Progenitor cell of endocrine pancreas (in vitro differentiated cells): ENCODE results near the gene WWC2. TPM values are rescaled to one million over a fixed set of nuclear protein-coding genes. Genes with fewer than 3 reads are reported as not detected.
A peak's percentile ranks its signal among the peaks of the same experiment; 100 is the strongest.

ENCODE experiments used
- DNase-seq: peaks from one replicate; pipeline ENCODE4 v3.0.0; 2021; ENCODE audit warnings: low spot score; ENCODE audit not compliant: unreplicated experiment
- H3K27ac Mint-ChIP-seq: 2 replicates; pipeline ENCODE4 v1.8.0; 2021; ENCODE audit warnings: mild to moderate bottlenecking, moderate library complexity, mixed read lengths
- H3K27me3 Mint-ChIP-seq: 2 replicates; pipeline ENCODE4 v1.8.0; 2021; ENCODE audit warnings: mixed read lengths
- H3K36me3 Mint-ChIP-seq: 2 replicates; pipeline ENCODE4 v1.8.0; 2022; ENCODE audit warnings: mixed read lengths; ENCODE audit not compliant: insufficient read depth
- H3K4me1 Mint-ChIP-seq: 2 replicates; pipeline ENCODE4 v1.8.0; 2021; ENCODE audit warnings: low read depth, mixed read lengths
- H3K4me3 Mint-ChIP-seq: 2 replicates; pipeline ENCODE4 v1.8.0; 2021; ENCODE audit warnings: low read depth, mild to moderate bottlenecking, moderate library complexity, mixed read lengths
- H3K9me3 Mint-ChIP-seq: 2 replicates; pipeline ENCODE4 v1.8.0; 2021; ENCODE audit warnings: low read depth, mixed read lengths
- total RNA-seq: library from RNA; stranded (reverse); gene quantifications from 2 replicates; pipeline ENCODE4 v1.2.1, GENCODE V29; 2021
- TF ChIP-seq, protein P1 (sequence below): fragments of 200-600 bp; sonication (generic); IDR thresholded peaks from one replicate; pipeline ENCODE4 v1.5.0; 2021; ENCODE audit warnings: antibody characterized with exemption, mild to moderate bottlenecking; ENCODE audit not compliant: unreplicated experiment

Gene WWC2
- total RNA-seq, 1 donor from 2014 or later, result 57.0 TPM

DNA sequence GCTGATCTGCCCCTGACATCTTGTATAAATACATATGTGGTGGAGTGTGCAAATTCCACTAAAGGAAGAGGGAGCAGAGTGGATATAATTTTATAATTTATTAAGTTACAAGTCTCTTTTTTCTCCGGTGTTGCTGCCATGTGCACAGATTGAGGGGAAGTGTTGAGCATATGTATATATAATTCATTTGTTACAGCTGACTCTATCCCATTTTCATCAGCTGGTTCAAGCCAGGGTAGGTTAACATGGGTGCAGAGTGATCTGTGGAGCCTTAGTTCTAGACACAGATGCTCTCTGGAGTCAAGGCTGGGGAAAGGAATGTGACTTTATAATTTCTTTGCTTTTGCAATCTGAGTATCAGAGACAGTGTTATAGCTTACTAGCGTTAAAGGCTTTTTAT, 103.5 kb downstream of the WWC2 start:
- no peaks in the 10 kb centered on the region for H3K4me1 Mint-ChIP-seq
- no peak overlapping the region for H3K4me3 Mint-ChIP-seq
- no peaks in the 10 kb centered on the region for H3K9me3 Mint-ChIP-seq
- no peak overlapping the region for H3K27ac Mint-ChIP-seq
- H3K27me3 Mint-ChIP-seq, result no peaks in the 10 kb centered on the region
- no peak for DNase-seq
- H3K36me3 Mint-ChIP-seq, result peaks cover 2% of the 10 kb centered on the region
- TF ChIP-seq, protein P1, sequence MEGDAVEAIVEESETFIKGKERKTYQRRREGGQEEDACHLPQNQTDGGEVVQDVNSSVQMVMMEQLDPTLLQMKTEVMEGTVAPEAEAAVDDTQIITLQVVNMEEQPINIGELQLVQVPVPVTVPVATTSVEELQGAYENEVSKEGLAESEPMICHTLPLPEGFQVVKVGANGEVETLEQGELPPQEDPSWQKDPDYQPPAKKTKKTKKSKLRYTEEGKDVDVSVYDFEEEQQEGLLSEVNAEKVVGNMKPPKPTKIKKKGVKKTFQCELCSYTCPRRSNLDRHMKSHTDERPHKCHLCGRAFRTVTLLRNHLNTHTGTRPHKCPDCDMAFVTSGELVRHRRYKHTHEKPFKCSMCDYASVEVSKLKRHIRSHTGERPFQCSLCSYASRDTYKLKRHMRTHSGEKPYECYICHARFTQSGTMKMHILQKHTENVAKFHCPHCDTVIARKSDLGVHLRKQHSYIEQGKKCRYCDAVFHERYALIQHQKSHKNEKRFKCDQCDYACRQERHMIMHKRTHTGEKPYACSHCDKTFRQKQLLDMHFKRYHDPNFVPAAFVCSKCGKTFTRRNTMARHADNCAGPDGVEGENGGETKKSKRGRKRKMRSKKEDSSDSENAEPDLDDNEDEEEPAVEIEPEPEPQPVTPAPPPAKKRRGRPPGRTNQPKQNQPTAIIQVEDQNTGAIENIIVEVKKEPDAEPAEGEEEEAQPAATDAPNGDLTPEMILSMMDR, result no peak

DNA sequence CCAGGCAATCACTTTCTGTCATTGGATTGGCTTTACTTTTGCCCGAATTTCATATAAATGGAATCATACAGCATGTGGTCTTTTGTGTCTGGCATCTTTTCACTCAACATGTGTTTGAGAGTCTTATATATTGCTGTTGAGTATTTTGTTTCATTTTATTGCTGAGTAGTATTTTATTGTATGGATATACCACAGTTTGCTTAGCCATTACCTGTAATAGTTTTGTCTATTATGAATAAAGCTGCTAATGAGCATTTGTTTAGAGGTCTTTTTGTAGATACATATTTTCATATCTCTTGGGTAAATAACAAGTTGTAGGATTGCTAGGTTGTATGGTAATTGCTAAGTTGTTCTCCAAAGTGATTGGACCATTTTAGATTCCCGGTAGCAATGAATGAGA, 105.7 kb downstream of the WWC2 start:
- H3K9me3 Mint-ChIP-seq, result no peaks in the 10 kb centered on the region
- H3K27me3 Mint-ChIP-seq, result no peaks in the 10 kb centered on the region
- DNase-seq, result no peak
- TF ChIP-seq, protein P1, result no peak
- H3K4me3 Mint-ChIP-seq, result no peak overlapping the region
- H3K36me3 Mint-ChIP-seq, result peaks cover 7% of the 10 kb centered on the region
- H3K4me1 Mint-ChIP-seq, result peaks cover 2% of the 10 kb centered on the region
- no peak overlapping the region for H3K27ac Mint-ChIP-seq

- no peaks in the 10 kb centered on the region for H3K27me3 Mint-ChIP-seq
- no peak for DNase-seq
- TF ChIP-seq, protein P1, result no peak
- H3K9me3 Mint-ChIP-seq, result no peaks in the 10 kb centered on the region
- H3K27ac Mint-ChIP-seq, result no peak overlapping the region
- peaks cover 2% of the 10 kb centered on the region for H3K4me1 Mint-ChIP-seq
- H3K36me3 Mint-ChIP-seq, result peaks cover 8% of the 10 kb centered on the region
- no peak overlapping the region for H3K4me3 Mint-ChIP-seq
These were observed 106.1 kb downstream of the WWC2 start for GRCh38 chr4:183205193-183205592.

DNA sequence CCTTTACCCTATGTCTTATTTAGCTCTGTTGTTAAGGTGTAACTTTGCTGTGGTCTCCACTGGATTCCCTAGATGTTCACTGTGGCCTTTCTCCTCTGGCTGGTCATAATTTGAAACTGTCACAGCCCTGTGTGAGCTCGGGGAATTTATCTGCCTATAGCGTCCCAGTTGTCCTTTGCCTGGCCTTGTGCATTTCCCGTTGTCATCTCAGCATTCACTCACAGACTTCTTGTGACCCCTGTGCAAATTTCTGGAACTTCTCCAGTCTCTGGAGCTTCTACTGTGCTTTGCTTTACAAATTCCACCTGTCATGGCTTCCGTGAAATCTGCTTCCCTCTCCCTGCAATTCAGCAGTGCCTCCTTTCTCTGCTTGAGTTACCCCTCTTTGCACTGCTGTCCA, 106.7 kb downstream of the WWC2 start:
- TF ChIP-seq, protein P1, result no peak
- Mint-ChIP-seq H3K27ac (no peak overlapping the region), H3K9me3 (no peaks in the 10 kb centered on the region), H3K4me3 (no peak overlapping the region), H3K36me3 (peaks cover 8% of the 10 kb centered on the region), H3K27me3 (no peaks in the 10 kb centered on the region), H3K4me1 (peaks cover 2% of the 10 kb centered on the region)
- no peak for DNase-seq

DNA sequence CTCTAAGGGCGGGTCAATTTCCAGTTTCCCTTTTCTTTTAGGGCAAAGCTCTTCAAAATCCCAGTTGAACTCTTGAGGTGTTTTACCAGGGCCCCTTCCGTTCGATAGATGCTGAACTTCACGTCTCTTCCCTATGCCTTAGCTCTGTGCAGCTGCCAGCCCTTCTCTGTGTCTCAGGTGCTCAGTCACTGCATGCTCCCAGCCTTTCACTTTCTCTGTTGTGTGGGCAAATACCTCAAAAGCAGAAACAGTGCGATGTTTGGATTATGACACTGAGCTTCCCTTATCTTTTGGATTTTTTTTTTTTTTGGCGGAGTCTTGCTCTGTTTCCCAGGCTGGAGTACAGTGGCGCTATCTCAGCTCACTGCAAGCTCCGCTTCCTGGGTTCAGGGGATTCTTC, 112.5 kb downstream of the WWC2 start:
- H3K4me1 Mint-ChIP-seq, result peaks cover 3% of the 10 kb centered on the region
- H3K27ac Mint-ChIP-seq, result peak overlapping the region; percentile 55
- TF ChIP-seq, protein P1, result no peak
- H3K27me3 Mint-ChIP-seq, result no peaks in the 10 kb centered on the region
- peaks cover 8% of the 10 kb centered on the region for H3K36me3 Mint-ChIP-seq
- no peak for DNase-seq
- no peaks in the 10 kb centered on the region for H3K9me3 Mint-ChIP-seq
- no peak overlapping the region for H3K4me3 Mint-ChIP-seq
